GM19099 (cell line): ENCODE results near the gene SPAG6.
A peak's percentile ranks its signal among the peaks of the same experiment; 100 is the strongest.

Experiments used
- POLR2A ChIP-seq: IDR thresholded peaks from 3 replicates; pipeline ENCODE4 v1.6.1; 2011; ENCODE audit warnings: low read depth; ENCODE audit not compliant: insufficient read length; ENCODE audit errors: extremely low read depth

SPAG6 gene

DNA sequence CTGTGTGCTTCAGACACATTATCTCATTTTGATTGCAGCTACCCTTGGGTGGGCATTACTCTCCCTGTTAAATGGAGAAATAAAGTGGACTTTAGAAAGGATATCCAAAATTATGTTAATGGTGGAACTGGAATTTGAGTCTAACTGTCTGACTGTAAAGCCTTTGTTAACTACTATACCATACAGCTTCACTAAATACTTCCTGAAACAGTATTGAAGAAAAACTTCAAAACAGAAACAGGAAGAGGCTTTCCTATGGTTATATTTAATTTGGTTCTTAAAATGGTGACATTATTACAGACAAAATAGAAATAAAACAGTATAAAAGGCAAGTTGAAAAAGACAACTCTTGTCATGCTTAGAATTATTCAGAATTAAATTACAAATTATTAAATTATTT, 25.0 kb downstream of the SPAG6 start:
- TF ChIP-seq POLR2A, result no peak

DNA sequence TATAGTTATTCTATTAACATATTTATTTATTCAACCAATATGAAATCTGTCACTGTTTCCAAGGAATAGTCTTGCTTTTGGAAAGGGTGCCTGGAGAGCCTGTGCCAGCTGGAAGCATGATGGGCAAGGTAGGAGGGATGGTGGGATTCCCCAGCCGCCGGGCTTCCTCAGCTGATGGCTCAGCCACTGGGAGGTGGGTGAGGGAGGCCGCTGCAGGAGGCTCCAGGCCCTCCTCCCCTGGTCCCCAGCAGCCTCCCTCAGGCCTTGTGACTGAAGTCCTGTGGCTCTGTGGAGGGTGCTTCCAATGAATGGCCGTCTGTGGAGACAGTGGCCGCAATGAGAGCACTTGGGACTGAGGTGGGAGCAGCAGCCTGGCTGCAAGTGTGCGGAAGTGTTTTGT, 27.0 kb downstream of the SPAG6 start:
- TF ChIP-seq POLR2A, result no peak

DNA sequence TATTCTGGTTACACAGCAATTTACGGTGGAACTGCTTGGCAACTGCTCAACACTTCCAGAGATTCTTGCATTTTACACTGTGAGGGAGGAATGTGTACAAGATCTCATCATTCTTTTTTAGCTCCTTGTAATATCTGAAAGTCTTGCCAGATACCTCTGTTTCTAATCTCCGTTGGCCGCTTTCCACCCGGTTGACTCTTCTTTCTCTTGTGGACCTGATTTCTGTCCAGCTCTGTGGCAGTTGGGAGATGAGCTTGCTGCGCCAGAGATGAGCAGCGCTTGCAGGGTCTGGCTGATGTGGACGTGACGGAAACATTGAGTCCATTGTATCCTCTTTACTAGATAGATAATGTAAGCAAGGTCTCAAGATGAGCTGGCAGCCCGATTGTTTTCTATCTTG, 27.6 kb downstream of the SPAG6 start:
- no peak for TF ChIP-seq POLR2A

DNA sequence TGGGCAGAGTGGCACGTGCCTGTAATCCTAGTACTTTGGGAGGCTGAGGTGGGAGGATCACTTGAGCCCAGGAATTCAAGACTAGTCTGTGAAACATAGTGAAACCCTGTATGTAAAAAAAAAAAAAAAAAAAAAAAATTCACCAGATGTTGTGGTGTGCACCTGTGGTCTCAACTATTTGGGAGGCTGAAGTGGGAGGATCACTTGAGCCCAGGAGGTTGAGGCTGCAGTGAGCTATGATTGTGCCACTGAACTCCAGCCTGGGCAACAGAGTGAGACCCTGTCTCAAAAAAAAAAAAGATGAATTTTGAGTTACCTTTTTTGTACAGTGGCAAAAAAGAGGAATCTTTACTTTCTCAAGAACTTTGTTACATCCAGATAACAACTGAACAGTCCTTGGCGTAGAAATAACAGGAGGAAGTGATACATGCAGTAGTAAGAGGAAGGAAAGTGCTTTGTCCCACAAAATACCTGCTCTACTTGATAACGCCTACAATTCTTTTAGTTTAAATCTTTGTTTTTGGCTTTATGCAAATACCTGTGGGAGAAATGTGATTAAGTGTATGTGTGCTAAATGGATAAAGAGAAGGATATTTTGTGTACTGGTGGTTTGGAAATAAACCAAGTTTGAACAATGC, 29.3 kb downstream of the SPAG6 start:
- no peak for TF ChIP-seq POLR2A

DNA sequence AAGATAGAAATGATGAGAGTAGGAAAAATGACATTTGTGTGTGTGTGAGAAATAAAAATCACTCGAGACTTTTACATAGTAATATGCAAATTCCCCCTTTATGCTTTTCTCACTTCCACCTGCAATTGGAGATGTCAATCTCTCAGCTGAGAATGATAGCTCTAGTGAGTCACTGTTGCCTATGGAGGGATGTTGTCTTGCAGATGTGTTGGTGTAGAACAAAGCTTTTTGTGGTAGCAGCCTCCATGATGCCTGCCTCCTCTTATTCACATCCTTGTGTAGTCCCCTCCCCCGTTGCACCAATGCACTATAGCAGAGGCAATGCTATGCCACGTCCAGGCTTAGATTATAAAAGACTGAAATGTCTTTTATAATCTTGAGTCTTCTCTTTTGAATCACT, 33.8 kb downstream of the SPAG6 start:
- peak; percentile 38 for TF ChIP-seq POLR2A

DNA sequence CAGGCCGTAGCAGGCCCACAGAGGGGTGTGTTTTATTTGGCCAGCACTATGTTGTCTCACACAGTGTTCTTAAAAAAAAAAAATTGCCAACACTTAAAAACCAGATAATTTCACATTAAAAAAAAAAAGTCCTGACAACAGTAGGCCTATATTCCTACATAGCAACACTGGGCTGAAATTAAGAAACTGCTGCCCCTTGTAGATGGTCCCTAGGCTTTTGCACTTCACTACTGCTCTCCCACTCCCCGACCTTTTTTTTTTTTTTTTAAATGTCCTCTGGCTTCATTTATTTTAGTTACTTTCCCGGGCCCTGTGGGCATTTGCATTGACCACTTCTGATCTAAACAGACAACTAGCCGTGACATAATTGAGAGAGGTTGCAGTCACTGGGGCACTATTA, 36.0 kb downstream of the SPAG6 start:
- no peak for TF ChIP-seq POLR2A

DNA sequence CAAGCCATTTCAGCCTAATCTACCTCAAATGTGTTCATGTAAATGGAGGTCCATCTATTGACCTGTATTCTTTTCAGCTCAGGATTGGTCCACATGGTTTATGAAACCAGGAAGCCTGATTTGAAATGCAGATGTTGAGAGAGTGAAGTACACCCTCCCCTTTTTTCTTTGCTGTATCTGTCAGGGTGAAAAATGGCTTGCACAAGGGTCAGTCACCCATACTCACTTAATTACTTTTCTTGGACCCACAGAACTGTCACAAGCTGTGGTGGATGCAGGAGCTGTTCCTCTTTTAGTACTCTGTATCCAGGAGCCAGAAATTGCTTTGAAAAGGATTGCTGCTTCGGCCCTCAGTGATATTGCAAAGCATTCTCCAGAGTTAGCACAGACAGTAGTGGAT, 41.2 kb downstream of the SPAG6 start:
- no peak for TF ChIP-seq POLR2A

DNA sequence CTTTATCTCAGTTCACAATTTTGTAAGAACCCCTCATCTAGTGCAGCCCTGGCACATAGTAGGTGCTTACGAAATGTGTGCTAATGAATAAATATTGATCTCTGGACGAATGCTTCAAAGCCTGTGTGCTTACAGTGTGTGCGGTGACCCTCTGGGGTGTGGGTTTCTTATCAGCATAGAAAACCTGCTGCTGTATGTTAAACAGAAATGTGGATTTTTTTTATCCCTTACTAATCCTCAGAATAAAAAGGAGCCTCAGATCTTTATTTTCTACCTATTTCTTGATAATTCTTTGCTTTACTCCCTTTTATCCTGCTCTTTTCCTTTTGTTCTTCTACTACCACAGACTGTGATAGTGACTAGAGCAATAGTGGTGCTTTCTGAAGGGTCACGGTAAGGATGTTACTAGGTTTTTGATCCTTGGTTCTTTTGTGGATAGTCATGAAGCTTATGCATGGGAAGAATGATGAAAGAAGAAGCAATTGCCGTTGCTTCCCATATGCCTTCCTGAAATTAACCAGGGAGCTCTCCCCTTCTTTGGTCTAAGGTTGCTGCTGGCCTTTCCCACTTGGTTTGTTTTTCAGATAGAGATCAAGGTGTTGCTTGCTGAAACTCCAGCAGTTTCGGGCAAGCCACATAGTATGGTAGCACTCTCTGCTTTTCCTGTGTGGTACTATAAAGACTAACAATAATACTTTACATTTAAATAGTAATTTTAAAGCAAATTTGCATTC, 44.7 kb downstream of the SPAG6 start:
- TF ChIP-seq POLR2A, result no peak

DNA sequence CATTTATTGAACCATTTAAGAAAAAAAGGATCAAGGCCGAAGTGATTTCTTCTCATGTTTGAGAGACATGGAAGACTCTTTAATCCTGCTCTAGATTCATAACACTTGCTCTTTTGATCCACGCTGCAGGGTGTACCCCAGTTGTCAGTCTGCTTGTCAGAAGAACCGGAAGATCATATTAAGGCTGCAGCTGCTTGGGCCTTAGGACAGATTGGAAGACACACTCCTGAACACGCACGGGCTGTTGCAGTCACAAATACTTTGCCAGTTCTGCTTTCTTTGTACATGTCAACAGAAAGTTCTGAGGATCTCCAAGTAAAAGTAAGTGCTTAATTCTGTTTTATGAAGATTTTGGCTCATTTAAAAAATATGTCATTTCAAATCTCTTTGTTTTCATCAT, 46.3 kb downstream of the SPAG6 start:
- TF ChIP-seq POLR2A, result no peak

DNA sequence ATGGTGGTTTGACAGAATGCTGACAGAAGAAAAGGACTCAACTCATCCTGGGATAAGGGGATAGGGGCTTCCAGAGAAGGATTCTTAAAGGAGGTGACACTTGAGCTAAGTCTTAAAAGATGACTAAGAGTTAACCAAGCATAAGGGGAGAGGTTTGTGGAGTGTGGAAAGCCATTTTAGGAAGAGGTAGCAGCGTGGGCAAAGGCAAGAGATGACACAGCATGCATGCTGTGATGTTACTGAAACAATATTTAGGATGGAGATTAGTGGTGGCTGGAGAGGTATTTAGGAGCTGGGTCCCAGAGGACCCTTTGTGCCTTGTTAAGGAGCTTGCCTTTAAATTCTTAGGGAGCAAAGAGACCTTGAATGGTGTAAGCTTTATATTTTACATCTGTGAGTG, 65.1 kb downstream of the SPAG6 start:
- no peak for TF ChIP-seq POLR2A

DNA sequence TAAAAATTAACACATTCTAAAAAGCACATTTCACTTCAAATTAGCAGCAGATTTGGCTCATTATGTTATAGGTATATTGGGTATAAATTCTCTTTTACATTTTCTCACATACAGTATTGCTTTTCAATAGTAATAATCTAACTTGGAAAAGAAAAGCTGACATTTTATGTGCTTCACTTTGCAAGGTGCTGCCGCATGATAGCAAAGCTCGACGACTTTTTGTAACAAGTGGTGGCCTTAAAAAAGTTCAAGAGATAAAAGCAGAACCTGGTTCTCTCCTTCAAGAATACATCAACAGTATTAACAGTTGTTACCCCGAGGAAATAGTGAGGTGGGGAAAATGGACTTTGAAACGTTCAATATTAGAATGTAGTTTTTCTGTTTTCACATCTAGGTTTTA, 65.5 kb downstream of the SPAG6 start:
- no peak for TF ChIP-seq POLR2A

DNA sequence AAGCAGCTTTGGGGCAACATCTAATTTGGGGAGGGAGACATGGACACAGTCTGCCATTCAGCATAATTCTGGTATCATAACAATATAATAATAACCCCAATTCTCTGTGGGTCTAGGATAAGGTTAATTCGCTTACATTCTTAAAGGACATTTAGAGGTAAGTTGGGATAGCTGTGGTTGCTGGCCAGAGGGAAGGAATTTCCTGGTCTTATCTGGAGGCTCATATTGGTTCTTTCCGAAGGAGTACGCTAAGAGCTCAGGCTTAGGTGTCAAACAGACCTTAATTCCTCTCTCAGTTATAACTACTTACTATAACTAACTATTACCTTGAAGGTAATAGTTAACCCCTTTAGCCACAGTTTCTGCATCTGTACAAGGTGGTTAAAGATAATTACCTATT, 68.8 kb downstream of the SPAG6 start:
- no peak for TF ChIP-seq POLR2A

DNA sequence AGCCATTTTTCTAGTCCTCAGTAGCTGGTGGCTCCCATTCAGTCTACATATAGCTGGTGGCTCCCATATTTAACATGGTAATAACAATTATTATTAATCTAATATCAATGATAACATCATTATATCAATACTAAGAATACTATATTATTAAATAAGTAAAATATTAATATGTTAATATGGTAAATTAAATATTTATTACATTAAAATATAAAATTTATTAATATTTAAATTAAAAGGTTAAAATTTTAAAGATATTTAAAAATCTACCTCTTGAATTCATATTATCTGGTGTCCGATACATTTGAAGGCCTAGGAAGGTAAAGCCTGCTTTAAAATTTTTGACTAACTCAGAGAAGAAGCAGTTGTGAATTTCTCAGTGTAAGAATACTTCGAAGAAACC, 69.8 kb downstream of the SPAG6 start:
- TF ChIP-seq POLR2A, result no peak

DNA sequence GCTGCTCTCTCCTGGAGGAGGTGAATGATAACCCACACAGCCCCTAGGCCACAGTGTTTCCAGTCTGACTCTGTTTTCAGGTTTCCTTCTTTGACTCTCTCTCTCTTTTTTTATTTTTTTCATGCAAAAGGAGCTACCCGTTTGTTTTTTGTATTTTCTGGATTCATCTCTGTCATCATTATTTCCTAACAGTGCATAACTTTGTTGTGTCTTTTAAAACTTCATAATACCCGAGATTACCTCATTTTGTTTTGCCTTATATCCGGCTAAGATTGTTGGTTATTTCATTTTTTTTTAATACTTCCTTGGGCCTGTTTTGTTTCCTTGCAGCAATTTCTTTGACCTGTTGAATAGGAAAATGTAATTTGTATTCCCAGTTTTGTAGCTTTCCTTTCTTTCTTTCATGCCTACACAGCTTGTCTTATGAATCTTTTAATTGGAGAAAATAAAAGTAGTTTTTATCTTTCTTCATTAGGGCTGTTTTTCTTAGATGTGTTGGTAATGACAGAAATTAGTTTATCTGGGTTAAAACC, 72.5 kb downstream of the SPAG6 start:
- no peak for TF ChIP-seq POLR2A

DNA sequence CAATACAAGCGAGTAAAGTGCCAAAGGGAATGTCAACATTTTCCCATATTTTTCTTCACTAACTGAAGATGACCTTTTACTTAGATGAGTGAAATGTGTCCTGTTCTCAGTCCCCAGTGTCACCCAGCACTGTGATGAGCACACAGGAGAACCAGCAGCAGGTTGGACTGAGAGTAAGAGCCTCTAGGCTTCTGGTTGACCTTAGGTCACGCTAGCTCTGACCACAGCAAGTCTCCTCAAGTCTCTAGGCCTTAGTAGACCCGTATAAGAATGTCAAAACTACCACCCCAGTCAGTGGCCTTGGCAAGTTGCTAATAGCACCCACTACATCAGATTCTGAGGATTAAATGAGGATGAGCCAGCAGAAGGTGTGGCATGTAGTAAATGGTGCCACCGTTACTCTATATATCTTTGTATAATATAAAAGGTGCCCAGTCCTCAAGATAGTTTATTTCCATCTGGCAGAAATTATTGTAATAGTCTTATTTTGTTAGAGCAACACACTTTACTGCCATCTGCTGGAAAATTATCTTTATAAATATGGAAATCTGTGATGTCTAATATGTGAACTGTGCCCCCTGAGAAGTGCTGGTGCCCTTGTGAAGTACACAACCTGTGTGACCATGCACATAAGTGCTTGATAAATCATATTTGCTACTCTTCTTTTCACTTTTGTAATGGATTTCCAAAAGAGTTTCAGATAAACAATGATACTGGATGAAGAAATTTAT, 75.7 kb downstream of the SPAG6 start:
- TF ChIP-seq POLR2A, result no peak

DNA sequence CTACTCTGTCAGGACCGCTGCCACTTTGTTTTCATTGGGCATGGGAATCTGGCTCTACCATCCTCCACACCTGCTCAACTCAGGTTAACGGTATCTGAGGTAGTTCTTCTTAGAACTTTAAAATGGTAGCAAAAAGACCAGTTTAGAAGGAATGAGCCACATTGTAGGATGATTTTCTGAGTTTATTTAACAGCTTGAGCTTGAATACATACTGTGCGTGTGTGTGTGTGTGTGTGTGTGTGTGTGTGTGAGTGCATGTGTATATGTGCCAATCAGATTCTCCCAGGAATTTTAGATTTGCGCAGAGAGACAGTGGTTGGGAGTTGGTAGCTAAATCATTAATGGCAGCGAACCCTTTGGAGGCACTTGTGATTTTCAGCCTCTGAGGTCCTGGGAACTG, 81.4 kb downstream of the SPAG6 start:
- no peak for TF ChIP-seq POLR2A
